SK-N-MC (cell line): ENCODE measurements around the gene LAMC1.

ENCODE experiments used
- EZH2 ChIP-seq: fragments of 200-600 bp; sonication (generic); IDR thresholded peaks from one replicate; pipeline ENCODE4 v1.6.1; 2017; ENCODE audit warnings: antibody characterized with exemption
- POLR2AphosphoS5 ChIP-seq: IDR thresholded peaks from 2 replicates; pipeline ENCODE4 v1.6.1; 2012; ENCODE audit warnings: mild to moderate bottlenecking, low read depth, low read length, borderline replicate concordance

DNA sequence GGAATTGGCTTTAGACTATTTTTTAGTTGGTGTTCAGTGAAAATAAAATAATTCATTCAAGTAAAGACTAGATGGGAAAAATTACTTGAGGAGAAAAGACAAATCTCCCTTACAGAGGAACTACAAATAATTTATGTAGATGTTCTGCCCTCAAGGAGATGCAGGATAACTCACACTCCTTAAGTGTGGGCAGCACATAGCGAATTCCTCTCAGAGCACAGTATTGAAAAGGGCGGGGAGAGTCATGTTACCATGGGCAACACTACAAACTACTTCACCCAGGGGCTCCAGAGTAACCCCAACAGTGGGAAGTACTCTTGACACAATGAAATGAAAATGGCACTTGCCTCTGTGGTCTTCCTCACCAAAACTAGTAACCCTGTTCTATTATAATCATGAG, 142.2 kb downstream of the LAMC1 start:
- TF ChIP-seq EZH2 (no peak), POLR2AphosphoS5 (no peak)
